HFF-Myc (cell line): Measurements from ENCODE around the gene NES.

Experiments
- DNase-seq: peaks from one replicate; pipeline ENCODE4 v3.0.0-alpha.2; 2011; ENCODE audit warnings: low read depth; ENCODE audit errors: extremely low read depth
- H3K4me3 ChIP-seq: replicated peaks from 2 replicates; pipeline ENCODE4 v1.5.1; 2011; ENCODE audit warnings: low read depth, mild to moderate bottlenecking, control low read depth, low read length
- CTCF ChIP-seq: IDR thresholded peaks from 2 replicates; pipeline ENCODE4 v1.5.1; 2012; ENCODE audit warnings: mild to moderate bottlenecking, low read depth, low read length, control low read depth; ENCODE audit errors: missing control alignments

NES gene

GRCh38 chr1:156648951-156649350 lies 28.3 kb downstream of the NES start:
- TF ChIP-seq CTCF = no peak
- H3K4me3 ChIP-seq = no peak overlapping the region
- no peak for DNase-seq

- H3K4me3 ChIP-seq = no peak overlapping the region
- no peak for TF ChIP-seq CTCF
- DNase-seq = no peak
These were observed 28.7 kb downstream of the NES start for GRCh38 chr1:156648496-156648895.

GRCh38 chr1:156647351-156647750 lies 29.9 kb downstream of the NES start:
- no peak for DNase-seq
- no peak overlapping the region for H3K4me3 ChIP-seq
- TF ChIP-seq CTCF = no peak

- DNase-seq = no peak
- no peak overlapping the region for H3K4me3 ChIP-seq
- TF ChIP-seq CTCF = no peak
These were observed 30.4 kb downstream of the NES start for GRCh38 chr1:156646738-156647211.

- no peak for TF ChIP-seq CTCF
- no peak overlapping the region for H3K4me3 ChIP-seq
- DNase-seq = no peak
These were observed 31.5 kb downstream of the NES start for GRCh38 chr1:156645666-156646065.

- DNase-seq = no peak
- no peak overlapping the region for H3K4me3 ChIP-seq
- no peak for TF ChIP-seq CTCF
These were observed 32.2 kb downstream of the NES start for GRCh38 chr1:156645056-156645455.

GRCh38 chr1:156644640-156645039 lies 32.6 kb downstream of the NES start:
- no peak overlapping the region for H3K4me3 ChIP-seq
- no peak for DNase-seq
- TF ChIP-seq CTCF = no peak
